T-helper 2 cell treated with Interferon-gamma antibody and Interleukin-4, amounts not matched to agents 100 ng/mL and 5 ng/mL, for 36 hours (primary cell): ENCODE results near the gene HBM. TPM values are rescaled to one million over a fixed set of nuclear protein-coding genes. Genes with fewer than 3 reads are reported as not detected.

Source experiments
- total RNA-seq: library from RNA; stranded (reverse); gene quantifications from 2 replicates; pipeline ENCODE4 v1.2.3, GENCODE V29; 2022

HBM gene
- total RNA-seq, 1 donor from 2014 or later: not detected

Other genes starting within 250 kb of the HBM start
- gene POLR3K, start 112.4 kb upstream of the HBM start, total RNA-seq: 48.5 and 49.1 TPM in 2 replicates
- gene SNRNP25, start 112.2 kb upstream of the HBM start, total RNA-seq: 83.7 and 85.7 TPM in 2 replicates
- gene RHBDF1, start 93.3 kb upstream of the HBM start, total RNA-seq: 0.11 TPM in 1 of 2 replicates, not detected in the other
- 53.2 and 57.4 TPM in 2 replicates for gene MPG, start 87.8 kb upstream of the HBM start, total RNA-seq
- gene NPRL3, start 27.3 kb upstream of the HBM start, total RNA-seq: 33.5 and 35.7 TPM in 2 replicates
- gene HBZ, start 13.3 kb upstream of the HBM start, total RNA-seq: not detected in 2 replicates
- not detected in 2 replicates for gene HBA2, start 6.9 kb downstream of the HBM start, total RNA-seq
- not detected in 2 replicates for gene HBA1, start 10.7 kb downstream of the HBM start, total RNA-seq
- not detected in 2 replicates for gene HBQ1, start 14.5 kb downstream of the HBM start, total RNA-seq
- gene LUC7L, start 63.5 kb downstream of the HBM start, total RNA-seq: 79.1 and 80.8 TPM in 2 replicates
- 29.4 and 32.2 TPM in 2 replicates for gene FAM234A, start 68.8 kb downstream of the HBM start, total RNA-seq
- gene RGS11, start 110.0 kb downstream of the HBM start, total RNA-seq: 0.11 and 0.34 TPM in 2 replicates
- gene ARHGDIG, start 114.6 kb downstream of the HBM start, total RNA-seq: not detected in 2 replicates
- not detected in 2 replicates for gene PDIA2, start 117.2 kb downstream of the HBM start, total RNA-seq
- gene AXIN1, start 186.7 kb downstream of the HBM start, total RNA-seq: 31.1 TPM in 2 replicates
- gene MRPL28, start 204.6 kb downstream of the HBM start, total RNA-seq: 79.6 and 80.2 TPM in 2 replicates
- gene PGAP6, start 216.0 kb downstream of the HBM start, total RNA-seq: 32.4 and 34.8 TPM in 2 replicates
- 59.4 and 60.9 TPM in 2 replicates for gene NME4, start 231.2 kb downstream of the HBM start, total RNA-seq
- 11.5 and 11.8 TPM in 2 replicates for gene DECR2, start 235.9 kb downstream of the HBM start, total RNA-seq